GM18499 (cell line): ENCODE results near the gene TMEM129.

Experiments used
- ATAC-seq: cut with Tn5 transposase; IDR thresholded peaks from one replicate; pipeline ENCODE4 v1.9.1; 2021; ENCODE audit warnings: moderate number of reproducible peaks; ENCODE audit not compliant: insufficient read depth, unreplicated experiment

TMEM129 gene

DNA sequence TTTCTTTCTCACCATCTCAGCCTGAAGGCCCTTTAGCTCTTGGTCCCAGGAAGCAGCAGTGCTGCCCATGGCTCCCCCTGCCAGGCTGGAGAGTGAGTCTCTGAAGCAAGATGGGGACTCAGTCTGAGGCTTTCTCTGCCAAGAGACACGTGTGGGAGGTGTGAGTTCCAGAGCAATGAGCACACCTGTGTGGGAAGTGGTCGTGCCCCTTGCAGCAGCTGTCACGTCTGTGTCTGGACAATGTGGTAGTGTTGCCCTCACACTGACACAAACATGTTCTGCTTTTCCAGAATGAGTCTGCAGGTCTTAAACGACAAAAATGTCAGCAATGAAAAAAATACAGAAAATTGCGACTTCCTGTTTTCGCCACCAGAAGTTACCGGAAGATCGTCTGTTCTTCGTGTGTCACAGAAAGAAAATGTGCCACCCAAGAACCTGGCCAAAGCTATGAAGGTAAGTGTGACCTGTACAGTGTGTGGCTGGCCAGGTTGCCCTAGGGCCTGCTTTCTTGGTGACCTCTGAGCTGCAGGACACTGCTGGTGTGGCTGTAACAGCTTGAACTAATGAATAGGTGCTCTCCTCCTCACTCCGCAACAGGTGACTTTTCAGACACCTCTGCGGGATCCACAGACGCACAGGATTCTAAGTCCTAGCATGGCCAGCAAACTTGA, 2.1 kb upstream of the TMEM129 start:
- ATAC-seq: no peak

DNA sequence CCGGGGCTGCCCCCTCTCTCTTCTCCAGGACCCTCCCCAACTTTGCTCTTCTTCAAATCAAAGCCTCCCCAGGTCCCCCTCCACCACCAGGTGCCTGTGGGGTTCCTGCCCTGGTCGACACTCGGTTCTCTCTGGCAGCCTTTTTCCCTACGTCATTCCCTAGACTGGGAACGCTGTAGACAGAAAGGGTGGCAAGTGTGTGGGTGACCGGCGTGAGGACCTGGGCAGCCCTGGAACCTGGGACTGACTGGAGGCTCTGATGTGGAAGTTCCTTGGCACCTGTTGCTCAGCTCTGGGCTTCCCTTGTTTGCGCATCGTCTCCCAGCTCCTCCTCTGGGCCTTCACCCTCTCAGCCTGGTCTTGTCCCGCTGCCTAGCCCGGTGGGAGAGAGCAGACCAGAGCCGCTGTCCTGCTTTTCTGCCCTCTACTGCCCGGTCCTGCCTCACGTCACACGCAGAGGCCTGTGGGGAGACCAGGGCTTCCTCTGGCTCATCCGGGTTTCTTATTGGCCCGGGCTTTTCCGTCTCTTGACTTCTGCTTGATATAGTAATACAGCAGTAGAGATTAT, 1.5 kb upstream of the TMEM129 start:
- ATAC-seq: no peak

GRCh38 chr4:1721666-1722550, 785 bp upstream of the TMEM129 start:
- no peak for ATAC-seq

- peak; percentile 5 for ATAC-seq
Measured at GRCh38 chr4:1720163-1720983, 750 bp downstream of the TMEM129 start.

DNA sequence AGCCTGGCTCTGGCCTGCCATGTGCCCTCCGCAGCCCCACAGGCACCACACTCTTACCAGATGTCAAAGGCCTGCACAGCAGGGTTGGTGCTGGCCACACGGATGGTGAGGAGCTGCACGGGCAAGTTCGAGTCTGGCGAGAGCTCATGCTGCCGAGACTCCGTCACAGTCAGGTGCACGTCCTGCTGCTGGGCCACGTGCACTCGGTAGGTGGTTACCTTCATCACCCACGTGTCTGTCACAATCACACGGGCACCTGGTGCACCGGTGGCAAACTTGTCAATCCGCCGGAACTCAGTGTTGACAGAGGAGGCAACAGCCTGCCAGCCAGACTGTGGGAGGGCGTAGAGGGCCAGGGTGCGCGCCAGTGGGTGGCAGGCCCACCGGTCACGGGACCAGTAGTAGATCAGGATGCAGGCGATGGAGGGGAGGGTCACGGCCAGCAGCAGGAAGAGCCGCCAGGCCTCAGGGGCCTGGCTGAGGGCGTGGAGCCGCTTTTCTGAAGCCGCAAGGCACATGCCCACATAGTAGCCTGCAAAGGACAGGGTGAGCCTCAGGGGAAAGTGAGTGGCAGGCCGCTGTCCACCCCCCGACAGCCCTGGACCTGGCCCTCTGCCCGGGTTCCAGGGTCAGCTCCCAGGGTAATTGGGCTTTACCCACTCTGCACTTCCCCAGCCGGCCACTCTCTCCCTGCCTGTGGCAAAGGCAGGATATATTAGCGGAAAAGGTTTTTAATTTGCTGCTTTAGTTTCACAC, 2.9 kb downstream of the TMEM129 start:
- no peak for ATAC-seq

- ATAC-seq: no peak
Measured at GRCh38 chr4:1717129-1718094, 3.7 kb downstream of the TMEM129 start.

DNA sequence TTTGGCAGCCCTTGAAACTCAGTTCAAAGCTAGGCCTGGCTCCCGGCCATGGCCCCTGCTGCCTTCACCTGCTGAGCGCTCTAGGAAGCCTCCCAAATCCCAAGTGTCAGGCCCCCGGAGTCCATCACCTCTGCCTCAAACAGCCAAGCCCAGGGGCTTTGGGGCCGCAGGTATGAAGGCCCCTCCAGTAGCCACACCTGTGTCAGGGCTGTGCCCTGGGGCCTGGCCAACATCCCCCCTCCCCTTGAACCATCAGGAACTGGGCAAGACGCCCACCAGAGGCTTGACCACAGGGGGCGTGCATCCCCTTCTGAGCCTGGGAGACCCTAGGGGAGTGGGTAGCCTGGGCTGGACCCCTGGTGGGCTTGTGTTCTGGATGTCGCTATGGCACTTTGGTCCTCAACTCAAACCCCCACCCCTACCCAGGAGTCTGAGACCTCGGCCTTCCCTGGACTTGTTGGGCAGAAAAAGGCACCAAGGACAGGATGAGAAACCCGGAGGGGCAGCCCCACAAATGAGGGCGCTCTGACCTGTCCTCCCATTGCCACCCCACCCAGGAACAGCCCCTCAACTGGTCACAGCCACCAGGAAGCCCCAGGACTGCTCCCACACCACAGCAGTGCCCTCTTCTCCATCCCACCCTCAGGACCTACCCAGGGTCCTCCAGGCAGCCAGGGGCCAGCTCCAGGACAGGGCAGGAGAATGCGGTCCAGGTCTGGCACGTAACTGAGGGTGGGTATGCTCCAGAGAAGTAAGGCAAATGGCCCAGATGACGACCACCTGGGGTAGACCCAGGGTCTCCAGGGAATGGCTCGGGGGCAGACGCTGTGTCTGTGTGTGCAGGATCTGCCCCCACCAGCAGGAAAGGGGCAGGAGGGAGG, 4.8 kb downstream of the TMEM129 start:
- no peak for ATAC-seq

- no peak for ATAC-seq
Measured at GRCh38 chr4:1715002-1715758, 5.9 kb downstream of the TMEM129 start.

DNA sequence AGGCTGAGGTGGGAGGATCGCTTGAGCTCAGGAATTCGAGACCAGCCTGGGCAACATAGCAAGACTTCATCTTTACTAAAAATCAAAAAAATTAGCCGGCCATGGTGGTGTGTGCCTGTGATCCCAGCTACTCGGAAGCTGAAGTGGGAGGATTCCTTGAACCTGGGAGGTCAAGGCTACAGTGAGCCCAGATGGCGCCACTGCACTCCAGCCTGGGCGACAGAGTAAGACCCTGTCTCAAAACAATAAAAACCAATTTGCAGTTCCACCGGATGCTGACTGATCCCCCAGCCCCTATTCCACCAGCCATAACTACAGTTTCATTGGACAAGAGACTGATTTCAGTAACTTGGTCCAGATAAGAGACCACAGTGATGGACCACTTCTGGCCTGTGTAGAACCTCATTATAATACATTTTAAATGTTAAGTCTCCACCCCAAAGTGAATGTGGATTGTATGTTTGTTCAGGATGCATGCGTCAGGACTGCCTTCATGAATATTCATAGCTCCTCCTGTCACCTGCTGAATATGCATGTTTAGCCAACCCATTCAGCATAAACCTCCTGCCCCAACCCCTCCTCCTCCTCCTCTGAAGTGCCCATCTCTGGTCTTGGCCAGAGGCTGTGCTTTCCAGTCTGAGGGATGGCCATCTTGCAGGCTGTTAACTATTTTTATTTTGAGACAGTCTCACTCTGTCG, 6.7 kb downstream of the TMEM129 start:
- no peak for ATAC-seq

- no peak for ATAC-seq
Measured at GRCh38 chr4:1713003-1713851, 7.9 kb downstream of the TMEM129 start.

DNA sequence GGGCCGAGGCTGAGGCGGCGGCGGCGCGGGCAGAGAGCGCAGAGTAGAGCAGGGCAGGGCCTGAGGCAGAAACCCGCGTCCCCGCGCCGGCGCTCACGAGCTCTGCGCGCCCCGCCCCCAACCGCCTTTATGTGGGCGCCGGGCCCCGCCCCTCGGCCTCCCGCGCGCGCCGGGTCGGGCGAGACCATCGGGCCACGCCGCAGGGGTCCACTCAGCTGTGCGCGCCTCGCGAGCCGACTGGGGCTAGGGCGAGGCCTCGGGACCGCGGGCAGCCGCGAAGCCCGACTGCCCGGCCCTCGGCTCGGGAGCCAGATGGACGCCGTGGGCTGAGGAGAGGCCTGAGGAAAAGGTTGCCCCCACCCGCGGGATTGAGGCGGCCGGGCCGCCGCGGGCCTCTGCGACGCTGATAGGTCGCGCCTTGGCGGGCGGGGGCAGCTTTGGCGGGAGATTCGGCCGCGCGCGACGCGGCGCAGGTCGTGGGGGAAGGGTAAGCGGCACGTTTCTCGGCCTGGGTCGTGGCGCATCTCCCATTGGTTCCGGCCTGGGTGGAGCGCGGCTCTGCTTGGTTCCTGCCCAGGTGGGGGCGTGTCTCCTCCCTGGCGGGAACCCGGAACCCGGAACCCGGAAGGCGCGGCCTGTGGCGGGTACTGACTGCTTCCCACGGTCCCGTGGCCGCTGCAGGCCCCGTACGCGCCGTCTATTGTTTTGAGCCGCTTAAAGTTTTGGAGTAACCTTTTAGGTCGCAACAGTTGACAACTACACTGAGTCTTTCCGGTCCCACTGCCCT, 8.7 kb downstream of the TMEM129 start, which contains the start of gene SLBP:
SLBP (minus strand) TSS at position 104 of the 787 bp plus-strand sequence. CDS start 131 bp downstream, outside the sequence.
- ATAC-seq: peak; percentile 48

- ATAC-seq: no peak
Measured at GRCh38 chr4:1711571-1712215, 9.4 kb downstream of the TMEM129 start.

DNA sequence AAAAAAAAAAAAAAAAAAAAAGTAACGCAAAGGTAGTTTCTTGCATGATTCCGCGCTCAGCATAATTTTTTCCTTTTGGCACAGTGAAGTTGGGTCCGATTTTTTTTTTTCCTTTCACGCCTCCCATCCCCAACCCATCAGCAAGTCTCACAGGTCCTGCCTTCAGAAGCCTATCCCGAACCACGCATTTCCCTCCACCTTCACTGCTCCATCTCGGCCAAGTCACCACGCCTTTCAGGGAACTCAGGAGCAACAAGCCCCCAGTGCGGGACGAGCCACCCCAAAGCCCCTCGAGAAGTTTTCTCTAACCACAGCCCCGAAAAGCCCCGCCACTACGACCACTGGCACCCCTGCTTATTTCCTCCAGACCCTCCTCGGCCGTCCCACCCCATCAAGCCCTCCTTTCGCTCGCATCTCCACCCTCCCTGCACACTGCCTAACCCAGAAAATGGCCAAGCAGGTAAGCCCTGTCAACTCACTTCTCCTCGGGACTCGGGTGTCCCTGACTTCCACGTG, 10.0 kb downstream of the TMEM129 start:
- ATAC-seq: no peak

DNA sequence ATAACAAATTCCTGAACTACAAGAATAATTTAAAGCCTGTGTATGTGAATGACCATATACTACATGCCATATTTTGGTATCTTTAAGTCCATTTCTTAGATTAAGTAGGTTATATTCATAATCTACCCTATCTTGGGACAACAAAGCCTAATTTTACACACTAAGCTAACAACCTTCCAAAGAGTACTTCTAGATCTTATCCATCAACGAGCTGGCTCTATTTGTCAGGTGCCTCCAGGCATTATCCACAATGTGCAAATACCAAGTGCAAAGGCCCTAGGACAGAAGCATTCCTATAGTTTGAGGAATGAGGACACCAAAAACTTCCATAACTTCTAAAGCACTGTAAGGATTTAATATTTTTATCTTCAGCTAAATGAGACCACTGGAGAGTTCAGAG, 12.5 kb downstream of the TMEM129 start:
- no peak for ATAC-seq
